ENCODE measurements around the gene VWC2L. TPM values are rescaled to one million over a fixed set of nuclear protein-coding genes. Genes with fewer than 3 reads are reported as not detected.

Gene VWC2L
- total and polyA plus RNA-seq, 2 of the 4 experiments (the other 2 are of a cell fraction), result not detected

DNA sequence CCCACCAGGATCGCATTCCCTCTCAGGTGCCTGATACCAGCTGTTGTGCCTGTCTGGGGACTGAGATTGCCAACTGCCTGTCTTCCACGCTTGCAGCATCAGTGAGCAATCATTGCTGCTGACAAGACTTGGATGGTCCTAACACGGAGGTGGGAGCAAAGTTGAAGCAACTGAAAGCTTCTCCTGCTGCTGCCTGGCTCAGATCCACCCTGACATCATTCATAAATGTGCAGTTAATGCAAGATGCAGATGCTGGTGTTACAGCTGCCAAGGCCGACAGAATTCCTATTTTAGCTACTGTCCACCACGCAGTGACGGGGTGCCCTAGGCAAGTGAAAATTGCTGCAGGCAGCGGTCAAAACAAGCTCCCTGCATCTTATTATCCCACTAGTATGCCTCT lies 131.4 kb downstream of the VWC2L start:
- DNase-seq (peak; percentile 14), ATAC-seq (ENCODE audit: low read depth) (peak; percentile 22; the same call in 1 of the 2 replicates)
- Histone ChIP-seq H2AFZ (replicated peaks; ENCODE audit: low read length, poor library complexity) (peak overlapping the region; percentile 49), H2BK5ac (ENCODE audit: low read depth, low read length, poor library complexity, severe bottlenecking) (peak overlapping the region; percentile 1), H3K4me1 (ENCODE audit: control insufficient read depth, insufficient read depth, low read length) (peaks cover 6% of the 10 kb centered on the region), H3K9ac (ENCODE audit: low read depth, low read length) (no peak overlapping the region), H3K18ac (ENCODE audit: low read depth, low read length) (peak overlapping the region; percentile 4; the same call in 1 of the 2 replicates), H2BK120ac (ENCODE audit: low read depth, low read length) (peak overlapping the region; percentile 54), H3K4me3 (ENCODE audit: insufficient read depth, low read depth, low read length) (no peak overlapping the region), H2BK15ac (ENCODE audit: low read depth, low read length) (peak overlapping the region; percentile 29; the same call in 2 of the 3 replicates), H3K79me1 (ENCODE audit: low read depth in 1 of 2, low read length in 2 of 2) (no peaks in the 10 kb centered on the region), H2BK20ac (ENCODE audit: low read depth, low read length) (peak overlapping the region; percentile 88), H4K20me1 (ENCODE audit: insufficient read depth, low read length) (no peaks in the 10 kb centered on the region), H3K9me1 (ENCODE audit: insufficient read depth, low read length) (no peaks in the 10 kb centered on the region), H3K14ac (replicated peaks; ENCODE audit: low read depth, low read length) (peak overlapping the region; percentile 24; the same call in 1 of the 2 replicates), H2AK5ac (ENCODE audit: low read depth, low read length) (peak overlapping the region; percentile 44; the same call in 1 of the 2 replicates), H3K4me2 (ENCODE audit: low read depth, low read length) (no peak overlapping the region), H3K56ac (ENCODE audit: extremely low read depth, insufficient read depth, low read length) (no peak overlapping the region), H4K5ac (ENCODE audit: low read depth, low read length) (peak overlapping the region; percentile 0; the same call in 1 of the 2 replicates), H3K23ac (ENCODE audit: low read depth, low read length) (peak overlapping the region; percentile 35; the same call in 1 of the 2 replicates), H3K36me3 (ENCODE audit: control insufficient read depth, insufficient read depth, low read length) (no peaks in the 10 kb centered on the region), H4K8ac (ENCODE audit: low read depth in 2 of 2, low read length in 2 of 2) (peak overlapping the region; percentile 33 to 46; a peak in 3 of 4 replicates), H3K4ac (ENCODE audit: low read depth, low read length) (peak overlapping the region; percentile 74), H4K91ac (ENCODE audit: insufficient read depth, low read depth, low read length) (peak overlapping the region; percentile 46), H3K27ac (ENCODE audit: insufficient read depth, low read length) (no peak overlapping the region), H2AK9ac (replicated peaks; ENCODE audit: low read depth, low read length, poor library complexity) (no peak overlapping the region), H3K9me3 (ENCODE audit: control insufficient read depth, insufficient read depth, low read length) (no peaks in the 10 kb centered on the region), H3K27me3 (ENCODE audit: control insufficient read depth, insufficient read depth, low read length) (no peaks in the 10 kb centered on the region)
- POLR2A ChIA-PET (ENCODE audit: unreplicated experiment), result no interaction called here
- CTCF ChIA-PET, result interaction anchor here (1.5 kb wide), 1 partner anchor 9 kb away, joined by 3 read pairs; no protein-coding TSS in a partner anchor
- TF ChIP-seq RAD21 (IDR thresholded peaks at IDR 0.05; ENCODE audit: low read length), result no peak
- TF ChIP-seq SMC3 (IDR thresholded peaks at IDR 0.05; ENCODE audit: low read depth, low read length), result no peak
- TF ChIP-seq RFX5 (IDR thresholded peaks at IDR 0.05; ENCODE audit: low read depth, low read length), result no peak
- no peak for TF ChIP-seq MXI1 (IDR thresholded peaks at IDR 0.05; ENCODE audit: borderline replicate concordance, low read depth, low read length)
- dilution Hi-C loops (cut with HindIII; ENCODE audit: low sequenced_read_pairs, unreplicated experiment), result no loop called here
- intact Hi-C loops (cut with micrococcal nuclease), result loop anchor here (2.0 kb wide), 1 partner anchor 267 kb away; the partner anchor contains the start of gene BARD1
- in situ Hi-C loops (cut with MboI; ENCODE audit: low sequenced_read_pairs), result no loop called here
- no TSS peak for BruUV-seq (replicated peaks)
- 50% methylated on average over 1 of the region's 7 CpGs; no CpG with 5 or more reads in 1 of the 2 experiments for WGBS, 2 experiments (ENCODE audit: extremely low coverage in 2 of 2, insufficient read length in 1 of 2)

Data from IMR-90 (cell line).